Measurements from ENCODE around the gene SLC9A5.

The SLC9A5 gene, protein sequence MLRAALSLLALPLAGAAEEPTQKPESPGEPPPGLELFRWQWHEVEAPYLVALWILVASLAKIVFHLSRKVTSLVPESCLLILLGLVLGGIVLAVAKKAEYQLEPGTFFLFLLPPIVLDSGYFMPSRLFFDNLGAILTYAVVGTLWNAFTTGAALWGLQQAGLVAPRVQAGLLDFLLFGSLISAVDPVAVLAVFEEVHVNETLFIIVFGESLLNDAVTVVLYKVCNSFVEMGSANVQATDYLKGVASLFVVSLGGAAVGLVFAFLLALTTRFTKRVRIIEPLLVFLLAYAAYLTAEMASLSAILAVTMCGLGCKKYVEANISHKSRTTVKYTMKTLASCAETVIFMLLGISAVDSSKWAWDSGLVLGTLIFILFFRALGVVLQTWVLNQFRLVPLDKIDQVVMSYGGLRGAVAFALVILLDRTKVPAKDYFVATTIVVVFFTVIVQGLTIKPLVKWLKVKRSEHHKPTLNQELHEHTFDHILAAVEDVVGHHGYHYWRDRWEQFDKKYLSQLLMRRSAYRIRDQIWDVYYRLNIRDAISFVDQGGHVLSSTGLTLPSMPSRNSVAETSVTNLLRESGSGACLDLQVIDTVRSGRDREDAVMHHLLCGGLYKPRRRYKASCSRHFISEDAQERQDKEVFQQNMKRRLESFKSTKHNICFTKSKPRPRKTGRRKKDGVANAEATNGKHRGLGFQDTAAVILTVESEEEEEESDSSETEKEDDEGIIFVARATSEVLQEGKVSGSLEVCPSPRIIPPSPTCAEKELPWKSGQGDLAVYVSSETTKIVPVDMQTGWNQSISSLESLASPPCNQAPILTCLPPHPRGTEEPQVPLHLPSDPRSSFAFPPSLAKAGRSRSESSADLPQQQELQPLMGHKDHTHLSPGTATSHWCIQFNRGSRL

DNA sequence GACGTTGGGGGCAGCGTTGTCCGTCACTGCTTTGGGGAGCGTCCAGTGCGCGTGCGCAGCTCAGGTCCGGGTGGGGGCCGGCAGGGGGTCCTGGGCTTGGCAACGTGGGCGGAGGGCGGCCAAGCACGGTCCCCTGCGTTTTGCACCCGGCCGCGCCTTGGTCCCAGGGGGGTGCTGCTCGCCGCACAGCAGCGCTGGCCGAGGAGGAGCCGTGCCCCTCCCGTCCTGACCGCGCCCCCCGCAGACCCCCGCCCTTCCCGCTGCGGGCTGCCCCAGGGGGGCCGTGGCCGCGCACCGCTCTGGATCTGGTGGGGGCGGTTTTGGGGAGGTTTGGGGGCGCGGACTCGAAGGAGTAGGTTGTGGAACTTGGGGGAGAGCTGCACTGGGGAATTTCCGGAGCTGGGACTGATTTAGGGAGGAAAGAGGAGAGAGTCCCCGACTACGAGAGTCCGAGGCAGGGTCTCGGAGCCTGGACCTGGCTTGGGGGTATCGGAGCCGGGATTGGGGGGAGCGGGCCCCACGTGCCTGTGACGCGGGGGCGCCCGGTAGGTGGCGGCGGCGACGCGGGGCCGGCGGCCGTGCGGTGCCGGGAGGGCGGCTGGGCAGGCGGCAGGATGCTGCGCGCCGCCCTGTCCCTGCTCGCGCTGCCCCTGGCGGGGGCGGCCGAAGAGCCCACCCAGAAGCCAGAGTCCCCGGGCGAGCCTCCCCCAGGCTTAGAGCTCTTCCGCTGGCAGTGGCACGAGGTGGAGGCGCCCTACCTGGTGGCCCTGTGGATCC lies at the start of gene SLC9A5:
SLC9A5 (plus strand) TSS at position 579 of the 777 bp plus-strand sequence; CDS start at position 615, 36 bp downstream.
- DNase-seq = no peak
- in situ Hi-C loops (cut with MboI; ENCODE audit: low pct_unique_long_range_greater_than_20kb, low sequenced_read_pairs) = no loop called here

DNA sequence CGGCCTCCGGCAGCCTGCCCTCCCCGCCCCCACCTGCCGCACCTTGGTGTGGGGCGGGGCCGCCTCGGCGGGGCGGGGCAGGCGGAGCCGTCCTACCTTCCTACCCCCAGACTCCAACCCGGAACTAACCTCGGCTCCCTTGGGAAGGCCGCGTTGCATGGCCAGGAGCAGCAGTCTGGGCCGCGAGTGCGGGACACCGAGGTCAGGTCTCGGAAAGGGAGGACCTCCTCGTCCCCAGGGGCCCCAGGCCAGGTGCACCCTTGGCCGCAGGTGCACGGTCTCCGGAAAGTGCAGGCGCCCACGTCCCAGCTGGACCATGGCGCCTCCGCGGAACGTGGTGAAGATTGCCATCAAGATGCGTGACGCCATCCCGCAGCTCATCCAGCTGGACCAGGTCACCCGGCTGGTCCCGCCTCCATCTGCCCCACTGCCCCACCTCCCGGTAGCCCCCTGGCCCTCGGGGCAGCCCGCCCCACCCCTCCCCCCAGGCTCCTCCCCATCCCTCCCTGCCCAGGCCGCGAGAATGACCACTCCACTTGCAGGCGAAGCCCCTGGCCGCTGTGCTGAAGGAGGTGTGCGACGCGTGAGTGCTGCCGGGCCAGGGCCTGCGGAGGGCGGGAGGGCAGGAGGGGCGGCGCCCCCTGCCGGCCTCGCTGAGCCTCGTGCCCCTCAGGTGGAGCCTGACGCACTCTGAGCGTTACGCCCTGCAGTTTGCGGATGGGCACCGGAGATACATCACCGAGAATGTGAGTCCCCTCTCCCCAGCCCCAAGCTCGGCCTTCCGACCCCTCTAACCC lies 49.6 kb upstream of the SLC9A5 start, which contains the start of gene ELMO3:
ELMO3 (plus strand) TSS at position 121 of the 797 bp plus-strand sequence; CDS start at position 317, 196 bp downstream.
- in situ Hi-C loops (cut with MboI; ENCODE audit: low pct_unique_long_range_greater_than_20kb, low sequenced_read_pairs) = no loop called here
- DNase-seq = no peak

DNA sequence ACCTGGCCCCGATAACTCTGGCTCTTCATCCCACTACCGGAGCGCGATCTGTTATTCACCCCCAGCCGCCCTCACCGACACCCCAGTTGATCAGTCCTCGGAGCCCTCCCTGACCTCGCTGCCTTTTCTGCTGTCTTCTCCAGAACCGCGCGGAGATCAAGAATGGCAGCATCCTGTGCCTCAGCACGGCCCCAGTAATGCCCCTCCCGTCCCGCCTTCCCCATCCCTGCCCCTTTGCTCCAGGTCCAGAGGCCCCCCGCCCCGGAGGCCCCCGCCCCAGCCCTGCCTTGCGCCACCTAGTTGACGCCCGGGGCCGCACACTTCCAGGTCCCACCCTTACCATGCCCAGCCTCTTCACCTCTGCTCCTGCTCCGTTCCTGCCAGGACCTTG lies 49.0 kb upstream of the SLC9A5 start:
- DNase-seq = no peak
- in situ Hi-C loops (cut with MboI; ENCODE audit: low pct_unique_long_range_greater_than_20kb, low sequenced_read_pairs) = no loop called here

DNA sequence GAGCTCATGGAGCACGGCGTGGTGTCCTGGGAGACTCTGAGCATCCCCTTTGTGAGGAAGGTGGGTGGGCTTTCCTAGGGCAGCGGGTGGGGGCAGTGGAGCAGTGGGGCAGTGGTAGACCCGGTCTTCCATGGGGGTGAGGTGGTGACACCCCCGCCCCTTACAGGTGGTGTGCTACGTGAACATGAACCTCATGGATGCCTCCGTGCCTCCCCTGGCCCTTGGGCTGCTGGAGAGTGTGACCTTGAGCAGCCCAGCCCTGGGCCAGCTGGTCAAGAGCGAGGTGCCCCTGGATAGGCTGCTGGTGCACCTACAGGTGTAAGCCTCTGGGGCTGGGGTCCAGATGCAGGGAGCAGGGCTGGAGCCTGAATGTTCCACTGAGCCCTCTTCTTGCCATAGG lies 48.3 kb upstream of the SLC9A5 start:
- DNase-seq = no peak
- in situ Hi-C loops (cut with MboI; ENCODE audit: low pct_unique_long_range_greater_than_20kb, low sequenced_read_pairs) = no loop called here

DNA sequence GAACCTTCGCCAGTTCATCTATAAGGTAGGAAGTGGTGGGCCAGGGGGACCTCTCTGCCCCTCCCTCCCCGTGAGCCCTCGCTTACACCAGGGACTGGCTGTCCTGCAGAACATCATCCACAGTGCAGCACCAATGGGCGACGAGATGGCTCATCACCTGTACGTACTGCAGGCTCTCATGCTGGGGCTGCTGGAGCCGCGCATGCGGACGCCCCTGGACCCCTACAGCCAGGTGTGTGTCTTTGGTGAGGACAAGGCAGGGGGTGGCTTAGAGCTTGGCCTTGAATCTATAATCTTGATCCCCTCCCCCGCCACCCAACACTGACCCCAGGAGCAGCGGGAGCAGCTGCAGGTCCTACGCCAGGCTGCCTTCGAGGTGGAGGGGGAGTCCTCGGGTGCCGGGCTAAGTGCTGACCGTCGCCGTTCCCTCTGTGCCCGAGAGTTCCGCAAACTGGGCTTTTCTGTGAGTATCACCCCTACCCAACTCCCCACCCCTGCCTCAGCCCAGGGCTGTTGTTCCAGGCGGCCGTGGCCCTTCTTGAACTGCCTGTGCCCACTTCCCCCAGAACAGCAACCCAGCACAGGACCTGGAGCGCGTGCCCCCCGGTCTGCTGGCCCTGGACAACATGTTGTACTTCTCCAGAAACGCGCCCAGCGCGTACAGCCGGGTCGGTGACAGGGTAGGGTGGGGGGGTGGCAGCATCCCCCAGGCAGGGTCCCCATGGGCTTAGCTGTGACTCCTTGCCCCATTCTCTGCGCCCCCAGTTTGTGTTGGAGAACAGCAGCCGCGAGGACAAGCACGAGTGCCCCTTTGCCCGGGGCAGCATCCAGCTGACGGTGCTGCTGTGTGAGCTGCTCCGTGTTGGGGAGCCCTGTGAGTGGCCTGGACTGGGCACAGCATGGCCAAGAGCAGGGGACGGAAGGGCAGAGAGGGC lies 47.1 kb upstream of the SLC9A5 start:
- no peak for DNase-seq
- in situ Hi-C loops (cut with MboI; ENCODE audit: low pct_unique_long_range_greater_than_20kb, low sequenced_read_pairs) = no loop called here

DNA sequence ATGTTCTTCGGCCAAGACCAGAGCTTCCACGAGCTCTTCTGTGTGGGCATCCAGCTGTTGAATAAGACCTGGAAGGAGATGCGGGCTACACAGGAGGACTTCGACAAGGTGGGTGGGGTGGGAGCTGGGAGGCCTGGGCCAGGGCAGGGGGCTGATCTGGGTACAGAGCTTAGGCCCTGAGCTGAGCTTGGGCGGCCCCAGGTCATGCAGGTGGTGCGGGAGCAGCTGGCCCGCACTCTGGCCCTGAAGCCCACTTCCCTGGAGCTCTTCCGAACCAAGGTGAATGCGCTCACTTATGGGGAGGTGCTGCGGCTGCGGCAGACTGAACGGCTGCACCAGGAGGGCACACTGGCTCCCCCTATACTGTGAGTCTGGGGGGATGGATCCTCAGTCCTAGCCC lies 46.4 kb upstream of the SLC9A5 start:
- no peak for DNase-seq
- in situ Hi-C loops (cut with MboI; ENCODE audit: low pct_unique_long_range_greater_than_20kb, low sequenced_read_pairs) = no loop called here

DNA sequence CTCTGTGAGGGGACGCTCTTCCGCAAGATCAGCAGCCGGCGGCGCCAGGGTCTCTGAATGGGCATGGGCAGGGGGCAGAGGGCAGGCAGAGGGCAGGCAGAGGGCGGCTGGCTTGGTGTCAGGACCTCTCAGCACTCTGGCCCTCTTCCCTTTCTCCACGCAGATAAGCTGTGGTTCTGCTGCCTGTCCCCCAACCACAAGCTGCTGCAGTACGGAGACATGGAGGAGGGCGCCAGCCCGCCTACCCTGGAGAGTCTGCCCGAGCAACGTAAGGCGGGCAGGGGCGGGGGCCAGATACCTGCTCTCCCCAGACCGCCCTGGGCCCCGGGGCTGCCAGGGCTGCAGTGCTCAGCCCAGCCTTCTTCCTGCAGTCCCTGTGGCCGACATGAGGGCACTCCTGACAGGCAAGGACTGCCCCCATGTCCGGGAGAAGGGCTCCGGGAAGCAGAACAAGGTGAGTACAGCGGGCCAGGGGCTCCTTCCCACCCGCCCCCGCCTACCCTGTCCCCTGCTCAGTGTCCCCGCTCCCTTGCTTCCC lies 45.8 kb upstream of the SLC9A5 start:
- in situ Hi-C loops (cut with MboI; ENCODE audit: low pct_unique_long_range_greater_than_20kb, low sequenced_read_pairs) = no loop called here

DNA sequence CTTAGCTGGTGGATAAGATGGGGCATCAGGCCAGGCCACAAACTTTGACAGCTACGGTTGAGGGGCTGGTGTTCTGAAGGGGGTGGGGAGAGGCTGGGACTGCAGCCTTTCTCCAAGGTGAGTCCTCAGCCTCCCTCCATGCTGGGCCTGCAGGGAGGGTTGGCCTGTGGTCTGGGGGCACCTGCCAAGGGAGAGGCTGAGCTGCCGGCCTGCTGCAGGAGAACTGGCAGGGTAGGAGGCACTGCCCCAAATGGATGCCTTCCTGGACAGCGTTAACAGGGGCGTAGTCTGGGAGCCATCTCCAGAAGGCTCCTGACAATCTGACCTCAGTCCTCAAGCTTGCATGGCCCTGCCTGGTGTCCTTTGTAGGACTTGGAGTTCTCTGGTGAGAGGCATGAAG lies 44.7 kb upstream of the SLC9A5 start:
- no peak for DNase-seq
- in situ Hi-C loops (cut with MboI; ENCODE audit: low pct_unique_long_range_greater_than_20kb, low sequenced_read_pairs) = no loop called here

More for the DNA sequence above, 45.8 kb upstream of the SLC9A5 start:
- DNase-seq = no peak

DNA sequence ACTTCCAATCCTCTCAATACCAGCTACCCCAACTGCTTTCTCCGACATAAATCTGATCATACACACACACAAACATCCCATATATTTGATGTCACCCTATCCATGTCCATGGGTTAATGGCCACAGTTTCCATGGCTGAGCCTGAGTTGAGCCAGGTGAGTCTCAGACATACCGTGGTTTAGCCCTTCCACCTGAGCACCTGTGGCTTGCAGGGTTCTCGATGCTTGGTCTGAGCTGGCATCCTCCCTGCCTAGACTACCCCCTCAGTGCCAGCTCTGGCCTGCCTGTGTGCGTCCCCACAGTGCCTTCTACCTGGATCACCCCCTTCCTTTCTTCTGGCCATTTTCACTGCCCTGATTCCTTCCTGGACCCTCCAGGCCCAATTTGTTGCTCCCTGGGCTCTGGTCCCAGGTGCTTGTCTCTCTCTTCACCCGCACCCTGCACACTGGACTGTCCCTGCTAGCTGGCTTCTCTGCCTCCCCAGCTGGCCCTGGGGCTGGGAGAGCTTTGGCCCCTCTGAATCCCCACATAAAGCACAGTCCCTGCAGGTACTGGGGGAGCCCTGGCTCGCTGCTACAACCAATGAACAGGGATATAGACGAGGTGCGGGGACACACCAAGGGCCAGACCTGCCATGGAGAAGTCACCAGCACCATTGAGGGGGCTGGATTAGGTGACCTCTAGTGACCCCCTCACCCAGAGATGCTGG lies 42.5 kb upstream of the SLC9A5 start:
- in situ Hi-C loops (cut with MboI; ENCODE audit: low pct_unique_long_range_greater_than_20kb, low sequenced_read_pairs) = no loop called here
- DNase-seq = no peak

DNA sequence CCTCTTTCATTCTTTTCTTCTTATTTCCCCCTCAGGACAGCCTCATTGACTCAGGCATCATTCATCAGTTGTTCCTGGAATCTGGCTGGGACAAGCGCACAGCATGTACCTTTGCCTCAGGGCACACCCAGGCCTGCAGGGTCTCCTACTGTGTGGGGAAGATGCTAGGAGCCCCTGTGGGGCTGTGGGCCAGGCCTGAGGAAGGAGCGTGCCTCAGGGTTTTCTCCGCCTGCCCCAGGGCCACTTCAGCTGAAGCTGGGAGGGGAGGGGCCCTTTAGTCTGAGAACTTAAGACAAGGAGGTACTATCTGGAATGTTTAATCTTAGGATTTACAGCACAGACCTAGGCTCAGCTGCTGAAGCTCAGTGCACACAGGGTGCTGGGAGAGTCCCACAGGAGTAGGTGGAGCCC lies 41.9 kb upstream of the SLC9A5 start:
- in situ Hi-C loops (cut with MboI; ENCODE audit: low pct_unique_long_range_greater_than_20kb, low sequenced_read_pairs) = no loop called here
- DNase-seq = no peak

DNA sequence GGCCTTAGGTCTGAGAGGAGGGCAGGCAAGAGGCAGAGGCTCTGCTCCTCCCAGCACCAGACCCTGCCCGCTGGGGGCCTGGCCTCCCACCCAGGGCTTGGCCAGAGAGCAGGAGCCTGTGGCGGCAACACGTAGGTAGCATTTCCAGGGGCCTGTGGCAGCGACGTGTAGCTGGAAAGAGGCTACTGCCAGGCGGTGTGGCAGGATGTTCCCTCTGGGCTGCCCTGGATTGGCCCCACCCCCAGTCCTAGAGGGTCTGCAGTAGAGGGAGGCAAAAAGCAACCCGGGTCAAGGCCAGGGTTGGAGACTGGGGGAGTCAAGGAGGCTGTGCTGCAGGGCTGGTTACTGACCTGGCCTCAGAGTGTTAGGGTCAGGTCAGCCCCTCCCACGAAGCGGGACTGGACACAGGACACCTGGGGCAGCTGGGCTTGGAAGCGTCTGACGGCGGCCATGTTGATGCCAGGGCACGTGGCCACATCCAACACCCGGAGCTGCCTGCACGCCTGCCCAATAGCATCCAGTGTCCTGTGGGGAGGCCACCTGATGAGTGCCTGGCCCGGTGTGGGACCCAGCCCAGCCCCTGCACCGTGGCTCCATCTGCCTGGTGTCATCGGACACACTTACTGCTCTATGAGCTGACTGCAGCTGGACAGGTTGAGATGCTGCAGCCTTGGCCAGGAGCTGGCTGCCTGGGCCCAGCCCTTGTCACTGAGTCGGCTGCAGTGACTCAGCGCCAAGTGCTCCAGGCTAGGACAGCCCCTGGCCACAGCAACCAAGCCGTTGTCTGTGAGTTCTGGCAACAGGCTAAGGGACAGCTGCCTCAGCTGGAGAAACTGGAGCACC lies 41.3 kb upstream of the SLC9A5 start:
- DNase-seq = no peak
- in situ Hi-C loops (cut with MboI; ENCODE audit: low pct_unique_long_range_greater_than_20kb, low sequenced_read_pairs) = no loop called here

DNA sequence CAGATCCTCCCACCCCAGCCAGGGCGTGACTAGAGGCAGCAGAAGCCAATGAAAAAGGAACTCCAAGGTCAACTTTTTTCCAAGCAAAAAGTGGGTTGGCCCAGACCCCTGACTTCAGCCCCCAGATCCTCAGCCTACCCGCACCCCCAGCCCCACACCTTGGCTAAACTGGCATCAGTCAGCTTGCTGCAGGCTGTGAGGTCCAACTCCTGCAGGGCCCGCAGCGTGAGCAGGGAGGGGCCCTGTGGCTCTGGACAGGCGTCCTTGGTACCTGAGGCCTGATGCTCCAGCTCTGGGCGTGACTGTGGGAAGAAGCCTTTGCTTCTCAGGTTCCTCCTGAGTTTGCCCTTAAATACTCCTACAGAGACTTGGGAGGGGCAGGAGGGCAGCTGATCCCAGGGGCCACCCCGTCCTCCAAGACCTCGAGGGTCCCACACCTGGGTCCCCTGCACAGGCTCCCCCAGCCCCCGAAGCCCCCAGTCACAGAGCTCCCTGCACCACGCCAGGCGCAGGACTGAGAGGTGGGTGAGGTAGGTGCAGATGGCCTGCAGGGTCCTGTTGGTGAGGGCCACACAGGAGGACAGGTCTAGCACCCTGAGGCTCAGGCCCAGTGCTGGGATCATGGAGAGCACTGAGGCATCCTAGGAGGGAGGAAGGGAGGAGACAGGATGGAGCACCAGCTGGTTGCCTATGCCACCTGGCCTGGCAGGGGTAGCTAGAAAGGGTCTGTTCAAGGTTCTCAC lies 40.5 kb upstream of the SLC9A5 start:
- in situ Hi-C loops (cut with MboI; ENCODE audit: low pct_unique_long_range_greater_than_20kb, low sequenced_read_pairs) = no loop called here
- no peak for DNase-seq

DNA sequence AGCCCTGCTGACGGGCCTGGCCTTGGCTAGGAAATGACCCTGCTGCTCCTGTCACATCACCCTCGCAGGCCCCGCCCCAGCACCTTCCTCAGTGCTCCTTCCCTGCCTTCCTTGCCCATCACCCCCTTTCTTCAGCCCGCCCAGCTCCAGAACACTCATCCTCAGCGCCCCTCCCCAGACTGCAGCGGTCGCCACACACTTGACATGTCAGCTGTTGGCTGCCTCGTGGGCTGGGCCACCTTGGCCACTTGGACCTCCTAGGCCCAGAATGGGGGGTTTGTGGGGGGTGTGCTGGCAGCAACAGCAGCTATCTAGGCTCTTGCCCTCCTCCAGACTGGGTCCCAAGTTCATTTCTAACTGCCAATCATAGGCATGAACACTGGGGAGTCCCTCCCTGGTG lies 39.2 kb upstream of the SLC9A5 start:
- DNase-seq = no peak
- in situ Hi-C loops (cut with MboI; ENCODE audit: low pct_unique_long_range_greater_than_20kb, low sequenced_read_pairs) = no loop called here

DNA sequence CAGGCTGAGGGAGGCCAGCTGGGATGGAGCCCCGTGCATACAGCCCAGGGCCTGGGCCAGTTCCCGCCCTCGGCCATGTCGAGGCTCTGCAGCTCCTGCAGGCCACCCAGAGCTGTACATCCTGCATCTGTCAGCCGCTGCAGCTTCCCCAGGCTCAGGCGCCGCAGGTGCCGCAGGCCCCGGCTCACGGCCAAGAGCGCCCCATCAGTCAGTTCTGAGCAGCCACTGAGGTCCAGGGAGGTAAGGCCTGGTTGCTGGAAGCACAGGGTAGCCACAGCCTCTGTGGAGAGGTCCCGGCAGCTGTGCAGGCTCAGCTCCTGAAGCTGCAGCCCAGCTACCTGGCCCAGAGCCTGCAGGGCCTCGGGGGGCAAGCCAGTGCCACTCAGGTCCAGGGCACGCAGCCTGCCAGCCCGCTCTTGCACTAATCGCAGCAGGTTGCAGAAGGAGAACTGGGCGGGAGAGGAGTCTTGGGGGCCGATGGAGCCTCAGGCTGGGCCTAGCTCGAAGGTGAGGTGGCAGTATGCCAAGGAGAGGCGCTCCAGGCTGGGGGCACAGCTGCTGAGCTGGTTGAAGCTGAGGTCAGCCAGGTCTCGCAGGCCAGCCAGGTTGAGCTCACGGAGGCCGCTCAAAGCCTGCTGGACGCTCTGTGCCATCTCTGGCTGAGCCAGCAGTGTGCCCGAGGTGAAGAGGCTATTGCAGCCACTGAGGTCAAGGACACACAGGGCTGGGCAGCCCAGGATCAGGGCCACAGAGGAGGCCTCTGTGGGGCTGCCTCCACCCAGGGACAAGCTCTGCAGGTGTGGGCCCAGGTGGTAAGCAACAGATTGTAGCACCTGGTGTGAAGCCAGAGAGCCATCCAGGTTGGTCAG lies 38.5 kb upstream of the SLC9A5 start:
- DNase-seq = no peak
- in situ Hi-C loops (cut with MboI; ENCODE audit: low pct_unique_long_range_greater_than_20kb, low sequenced_read_pairs) = no loop called here

All from KBM-7 (cell line).